Gastrocnemius medialis (tissue), 4 donors: Measurements from ENCODE around the gene GGT6. TPM values are rescaled to one million over a fixed set of nuclear protein-coding genes. Genes with fewer than 3 reads are reported as not detected.

ENCODE experiments used
- ATAC-seq, 2 donors: fragments of 150-250 bp; one replicate each; pipeline ENCODE4 v1.9.1; 2016
- DNase-seq, 2 donors: peaks; one replicate each; pipeline ENCODE4 v3.0.0-alpha.2; 2019
- H3K27ac ChIP-seq, 4 donors: fragments of 200-600 bp; sonication (generic); 1 replicate in 1 of 4; 2 replicates in 3 of 4; pipeline ENCODE4 v1.5.1; 2016 to 2018; ENCODE audit warnings: mild to moderate bottlenecking in 2 of 4, moderate library complexity in 1 of 4
- H3K27me3 ChIP-seq, 3 donors: fragments of 200-600 bp; sonication (generic) in 2 of 3; 1 replicate in 1 of 3; 2 replicates in 2 of 3; pipeline versions ENCODE4 v1.5.1 to v1.6.0; 2016 to 2019; ENCODE audit warnings: mild to moderate bottlenecking in 1 of 3, moderate library complexity in 1 of 3
- H3K36me3 ChIP-seq, 2 donors: fragments of 200-600 bp; sonication (generic) in 1 of 2; one replicate each; pipeline ENCODE4 v1.5.1; 2017 to 2018
- H3K4me1 ChIP-seq, 2 donors: fragments of 200-600 bp; sonication (generic) in 1 of 2; one replicate each; pipeline ENCODE4 v1.5.1; 2016 to 2017; ENCODE audit warnings: mild to moderate bottlenecking in 2 of 2
- H3K4me3 ChIP-seq, 4 donors: fragments of 200-600 bp; sonication (generic) in 3 of 4; 1 replicate in 1 of 4; 2 replicates in 3 of 4; pipeline ENCODE4 v1.5.1; 2016 to 2019; ENCODE audit warnings: mild to moderate bottlenecking in 2 of 4
- H3K9me3 ChIP-seq, 3 donors: fragments of 200-600 bp; sonication (generic) in 2 of 3; 1 replicate in 1 of 3; 2 replicates in 2 of 3; pipeline ENCODE4 v1.5.1; 2016 to 2019
- POLR2A ChIP-seq, 2 donors: fragments of 450-650 bp; IDR thresholded peaks; one replicate each; pipeline ENCODE4 v1.6.1; 2017; ENCODE audit warnings: antibody characterized with exemption in 2 of 2, mild to moderate bottlenecking in 2 of 2, moderate library complexity in 2 of 2
- in situ Hi-C, 4 donors: fragments of 200-750 bp; cut with MboI; loops; one replicate each; pipeline versions ENCODE4 v1.15.0 to v1.8.0; 2017; ENCODE audit warnings: low sequenced_read_pairs in 4 of 4
- intact Hi-C: fragments of 100-400 bp; cut with DNase I; formaldehyde crosslinking; loops from one replicate; pipeline ENCODE4 v1.15.1; 2023; ENCODE audit warnings: low total_unique reads
- total RNA-seq, 4 donors: library from RNA; depleted of rRNA; stranded (reverse); fragments of >200 nt; gene quantifications; one replicate each; pipeline versions ENCODE4 v1.1.0 to v1.2.3, GENCODE V29; 2016
- TF ChIP-seq, protein P1 (sequence below), 5 experiments: fragments of 450-650 bp in 3 of 5; fragments of 200-600 bp in 2 of 5; sonication (generic) in 2 of 5; IDR thresholded peaks in 4 of 5; conservative IDR thresholded peaks in 1 of 5; 1 replicate in 4 of 5; 2 replicates in 1 of 5; pipeline ENCODE4 v1.5.1; 2016 to 2019; ENCODE audit warnings: antibody characterized with exemption in 5 of 5, mild to moderate bottlenecking in 3 of 5, moderate library complexity in 3 of 5

Gene GGT6
- total RNA-seq, 4 donors from 2014 or later, result 0.63 TPM; not detected in 3

DNA sequence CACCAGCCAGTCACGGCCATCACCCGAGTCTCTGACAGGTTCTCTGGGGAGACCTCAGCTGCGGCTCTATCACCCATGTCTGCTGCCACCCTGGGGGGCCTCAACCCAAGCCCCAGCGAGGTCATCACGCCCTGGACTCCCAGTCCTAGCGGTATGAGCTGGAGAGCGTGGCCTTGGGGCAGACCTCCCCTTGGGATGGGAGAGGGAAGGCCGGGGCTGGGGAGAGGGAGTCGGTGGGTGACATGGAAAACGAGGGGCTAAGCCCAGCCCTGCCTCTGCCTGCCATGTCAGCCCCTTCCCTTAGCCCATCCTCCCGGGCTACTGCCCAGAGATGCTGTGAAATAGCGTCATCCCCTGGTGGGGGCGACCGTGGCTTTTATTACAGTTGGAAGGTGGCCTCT is 32.6 kb upstream of the GGT6 start:
- in situ Hi-C loops (no loop called here), intact Hi-C loops (no loop called here)
- Histone ChIP-seq H3K27ac (peak overlapping the region; percentile 90 to 100 (median 98)), H3K4me1 (peaks cover 74 to 81% of the 10 kb centered on the region in 2 donors), H3K9me3 (no peaks in the 10 kb centered on the region), H3K4me3 (peak overlapping the region in 1 of 4 donors; percentile 25), H3K36me3 (peaks cover 0 to 49% of the 10 kb centered on the region in 2 donors), H3K27me3 (no peaks in the 10 kb centered on the region)
- DNase-seq (no peak), ATAC-seq (no peak)
- no peak for TF ChIP-seq POLR2A (IDR thresholded peaks at IDR 0.05)
- TF ChIP-seq, protein P1, sequence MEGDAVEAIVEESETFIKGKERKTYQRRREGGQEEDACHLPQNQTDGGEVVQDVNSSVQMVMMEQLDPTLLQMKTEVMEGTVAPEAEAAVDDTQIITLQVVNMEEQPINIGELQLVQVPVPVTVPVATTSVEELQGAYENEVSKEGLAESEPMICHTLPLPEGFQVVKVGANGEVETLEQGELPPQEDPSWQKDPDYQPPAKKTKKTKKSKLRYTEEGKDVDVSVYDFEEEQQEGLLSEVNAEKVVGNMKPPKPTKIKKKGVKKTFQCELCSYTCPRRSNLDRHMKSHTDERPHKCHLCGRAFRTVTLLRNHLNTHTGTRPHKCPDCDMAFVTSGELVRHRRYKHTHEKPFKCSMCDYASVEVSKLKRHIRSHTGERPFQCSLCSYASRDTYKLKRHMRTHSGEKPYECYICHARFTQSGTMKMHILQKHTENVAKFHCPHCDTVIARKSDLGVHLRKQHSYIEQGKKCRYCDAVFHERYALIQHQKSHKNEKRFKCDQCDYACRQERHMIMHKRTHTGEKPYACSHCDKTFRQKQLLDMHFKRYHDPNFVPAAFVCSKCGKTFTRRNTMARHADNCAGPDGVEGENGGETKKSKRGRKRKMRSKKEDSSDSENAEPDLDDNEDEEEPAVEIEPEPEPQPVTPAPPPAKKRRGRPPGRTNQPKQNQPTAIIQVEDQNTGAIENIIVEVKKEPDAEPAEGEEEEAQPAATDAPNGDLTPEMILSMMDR (IDR thresholded peaks at IDR 0.05 in 4 of 5, conservative IDR thresholded peaks at IDR 0.05 in 1 of 5), result no peak

DNA sequence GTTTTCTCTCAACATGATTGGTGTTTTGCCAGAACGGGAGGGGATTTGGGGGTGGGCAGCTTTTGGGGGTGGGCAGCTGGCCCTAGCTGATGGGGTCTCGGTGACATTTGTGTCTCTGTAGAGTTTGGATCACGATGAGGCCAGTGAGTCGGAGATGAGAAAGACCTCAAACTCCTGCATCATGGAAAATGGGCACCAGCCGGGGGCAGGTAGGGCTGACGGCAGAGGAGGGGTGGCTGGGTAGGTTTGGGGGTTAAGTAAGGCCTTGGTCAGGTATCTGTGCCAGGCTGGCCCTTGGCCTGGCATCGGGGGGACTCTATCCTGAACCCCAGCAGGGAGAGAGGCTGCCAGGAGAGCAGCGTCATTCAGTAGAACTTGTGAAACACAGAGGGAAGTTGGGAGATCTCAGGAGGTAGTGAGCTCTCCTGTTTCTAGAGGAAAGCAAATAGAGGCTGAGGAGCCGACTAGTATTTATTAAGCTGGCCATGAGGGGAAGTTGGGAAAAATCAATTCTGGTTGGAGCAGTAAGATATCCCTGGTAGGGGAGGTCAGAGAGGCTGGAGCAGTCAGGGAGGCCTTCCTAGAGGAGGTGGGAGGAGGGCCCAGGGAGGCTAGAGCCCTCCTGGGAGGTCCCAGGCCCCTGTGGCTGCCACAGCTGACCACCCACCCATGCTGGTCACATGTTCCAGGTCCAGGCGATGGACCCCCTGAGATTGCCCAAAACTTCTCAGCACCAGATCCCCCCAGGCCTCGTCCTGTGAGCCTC is 32.0 kb upstream of the GGT6 start:
- Histone ChIP-seq H3K4me1 (peaks cover 75 to 81% of the 10 kb centered on the region in 2 donors), H3K36me3 (peaks cover 0 to 48% of the 10 kb centered on the region in 2 donors), H3K27me3 (no peaks in the 10 kb centered on the region), H3K4me3 (peak overlapping the region in 2 of 4 donors; percentile 14 to 25), H3K27ac (peak overlapping the region; percentile 90 to 100 (median 98)), H3K9me3 (no peaks in the 10 kb centered on the region)
- TF ChIP-seq POLR2A (IDR thresholded peaks at IDR 0.05), result no peak
- TF ChIP-seq, protein P1 (IDR thresholded peaks at IDR 0.05 in 4 of 5, conservative IDR thresholded peaks at IDR 0.05 in 1 of 5), result no peak
- no peak for ATAC-seq
- intact Hi-C loops, result no loop called here
- no peak for DNase-seq
- in situ Hi-C loops, result no loop called here

DNA sequence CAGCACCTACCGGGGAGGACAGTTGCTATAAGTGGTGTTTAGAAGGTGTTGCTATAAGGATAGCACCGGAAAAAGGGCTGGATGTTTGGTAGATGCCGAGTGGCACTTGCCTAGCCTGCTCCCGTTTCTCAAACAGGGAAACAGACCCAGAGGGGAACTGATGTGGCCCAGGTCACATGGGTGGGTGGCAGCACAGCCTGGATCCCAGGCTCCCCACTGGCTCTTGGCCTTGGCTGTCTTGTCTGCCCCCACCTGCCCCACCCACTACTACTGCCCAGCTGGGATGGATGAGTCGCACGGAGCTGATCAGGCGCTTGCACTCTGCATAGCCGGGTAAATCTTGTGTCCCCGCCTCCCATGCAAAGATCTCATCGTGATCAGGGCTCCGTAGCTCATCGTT is 31.2 kb upstream of the GGT6 start:
- DNase-seq, result peak; percentile 57 to 80
- in situ Hi-C loops (no loop called here), intact Hi-C loops (loop anchor here (2.0 kb wide), 1 partner anchor 17 kb away; no protein-coding TSS in a partner anchor)
- Histone ChIP-seq H3K4me3 (peak overlapping the region in 2 of 4 donors; percentile 26 to 34), H3K9me3 (no peaks in the 10 kb centered on the region), H3K36me3 (peaks cover 0 to 39% of the 10 kb centered on the region in 2 donors), H3K27me3 (no peaks in the 10 kb centered on the region), H3K4me1 (peaks cover 73 to 79% of the 10 kb centered on the region in 2 donors), H3K27ac (peak overlapping the region; percentile 90 to 100 (median 98))
- TF ChIP-seq, protein P1 (IDR thresholded peaks at IDR 0.05 in 4 of 5, conservative IDR thresholded peaks at IDR 0.05 in 1 of 5), result no peak
- peak; percentile 73 to 86 for TF ChIP-seq POLR2A (IDR thresholded peaks at IDR 0.05)
- peak; percentile 30 to 46 for ATAC-seq

DNA sequence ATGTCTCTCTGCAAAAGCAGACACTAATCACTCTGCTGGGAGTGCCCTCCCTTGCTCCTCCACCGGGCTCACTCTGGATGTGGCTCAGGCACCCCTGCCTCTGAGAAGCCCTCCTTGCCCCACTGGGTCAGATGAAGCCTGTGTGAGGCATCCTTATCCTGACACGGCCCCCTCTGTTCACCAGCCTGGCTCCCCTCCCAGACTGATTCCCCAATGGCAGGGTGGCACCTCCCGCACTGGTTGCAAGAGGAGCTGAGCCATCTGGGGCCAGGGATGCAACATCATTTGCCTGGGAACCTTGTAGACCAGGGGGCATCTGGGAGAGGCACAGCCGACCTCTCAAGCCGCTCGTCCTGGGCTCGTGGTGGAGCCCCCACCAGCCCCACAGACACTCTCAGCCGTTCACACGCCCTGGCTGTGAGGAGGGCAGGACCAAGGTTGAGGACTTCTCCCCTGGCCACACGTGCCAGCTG is 30.6 kb upstream of the GGT6 start:
- TF ChIP-seq, protein P1 (IDR thresholded peaks at IDR 0.05 in 4 of 5, conservative IDR thresholded peaks at IDR 0.05 in 1 of 5), result no peak
- TF ChIP-seq POLR2A (IDR thresholded peaks at IDR 0.05), result no peak
- Histone ChIP-seq H3K27ac (peak overlapping the region; percentile 90 to 100 (median 98)), H3K4me1 (peaks cover 73 to 74% of the 10 kb centered on the region in 2 donors), H3K4me3 (peak overlapping the region in 3 of 4 donors; percentile 3 to 34 (median 26)), H3K36me3 (peaks cover 0 to 35% of the 10 kb centered on the region in 2 donors), H3K9me3 (no peaks in the 10 kb centered on the region), H3K27me3 (no peaks in the 10 kb centered on the region)
- peak in 1 of 2 donors; percentile 63 for DNase-seq
- intact Hi-C loops, result loop anchor here (2.0 kb wide), 1 partner anchor 18 kb away; no protein-coding TSS in a partner anchor
- ATAC-seq, result no peak
- in situ Hi-C loops, result no loop called here
